ENCODE measurements around the gene VPS51. TPM values are rescaled to one million over a fixed set of nuclear protein-coding genes. Genes with fewer than 3 reads are reported as not detected.
A peak's percentile ranks its signal among the peaks of the same experiment; 100 is the strongest.

The VPS51 gene
- total and polyA plus RNA-seq, 2 of the 13 experiments (the other 11 are each of a cell fraction or from before 2014, with no cell fraction given), result 76.3 to 90.6 TPM

- TF ChIP-seq PATZ1 (CRISPR knock-in tag; IDR thresholded peaks at IDR 0.05) (peak; percentile 22; the same call in 1 of the 2 replicates), MEIS1 (CRISPR knock-in tag; IDR thresholded peaks at IDR 0.05; ENCODE audit: borderline replicate concordance) (peak; percentile 52; the same call in 1 of the 2 replicates), HMG20A (CRISPR knock-in tag; IDR thresholded peaks at IDR 0.05; ENCODE audit: borderline replicate concordance) (no peak), SIN3A (IDR thresholded peaks at IDR 0.05; ENCODE audit: borderline replicate concordance, low read depth, low read length) (peak; percentile 87; the same call in 1 of the 2 replicates), CCDC6 (CRISPR knock-in tag; IDR thresholded peaks at IDR 0.05) (0 out of 2 replicates have a peak, but pooled peaks have one; percentile 46), ARID5B (CRISPR knock-in tag; IDR thresholded peaks at IDR 0.05) (peak; percentile 31; the same call in 1 of the 2 replicates), ZNF616 (CRISPR knock-in tag; IDR thresholded peaks at IDR 0.05; ENCODE audit: low read depth) (0 out of 2 replicates have a peak, but pooled peaks have one; percentile 57), MAFG (CRISPR knock-in tag; IDR thresholded peaks at IDR 0.05) (no peak), ZNF792 (CRISPR knock-in tag; IDR thresholded peaks at IDR 0.05) (no peak)
- TF ChIP-seq, protein P1, sequence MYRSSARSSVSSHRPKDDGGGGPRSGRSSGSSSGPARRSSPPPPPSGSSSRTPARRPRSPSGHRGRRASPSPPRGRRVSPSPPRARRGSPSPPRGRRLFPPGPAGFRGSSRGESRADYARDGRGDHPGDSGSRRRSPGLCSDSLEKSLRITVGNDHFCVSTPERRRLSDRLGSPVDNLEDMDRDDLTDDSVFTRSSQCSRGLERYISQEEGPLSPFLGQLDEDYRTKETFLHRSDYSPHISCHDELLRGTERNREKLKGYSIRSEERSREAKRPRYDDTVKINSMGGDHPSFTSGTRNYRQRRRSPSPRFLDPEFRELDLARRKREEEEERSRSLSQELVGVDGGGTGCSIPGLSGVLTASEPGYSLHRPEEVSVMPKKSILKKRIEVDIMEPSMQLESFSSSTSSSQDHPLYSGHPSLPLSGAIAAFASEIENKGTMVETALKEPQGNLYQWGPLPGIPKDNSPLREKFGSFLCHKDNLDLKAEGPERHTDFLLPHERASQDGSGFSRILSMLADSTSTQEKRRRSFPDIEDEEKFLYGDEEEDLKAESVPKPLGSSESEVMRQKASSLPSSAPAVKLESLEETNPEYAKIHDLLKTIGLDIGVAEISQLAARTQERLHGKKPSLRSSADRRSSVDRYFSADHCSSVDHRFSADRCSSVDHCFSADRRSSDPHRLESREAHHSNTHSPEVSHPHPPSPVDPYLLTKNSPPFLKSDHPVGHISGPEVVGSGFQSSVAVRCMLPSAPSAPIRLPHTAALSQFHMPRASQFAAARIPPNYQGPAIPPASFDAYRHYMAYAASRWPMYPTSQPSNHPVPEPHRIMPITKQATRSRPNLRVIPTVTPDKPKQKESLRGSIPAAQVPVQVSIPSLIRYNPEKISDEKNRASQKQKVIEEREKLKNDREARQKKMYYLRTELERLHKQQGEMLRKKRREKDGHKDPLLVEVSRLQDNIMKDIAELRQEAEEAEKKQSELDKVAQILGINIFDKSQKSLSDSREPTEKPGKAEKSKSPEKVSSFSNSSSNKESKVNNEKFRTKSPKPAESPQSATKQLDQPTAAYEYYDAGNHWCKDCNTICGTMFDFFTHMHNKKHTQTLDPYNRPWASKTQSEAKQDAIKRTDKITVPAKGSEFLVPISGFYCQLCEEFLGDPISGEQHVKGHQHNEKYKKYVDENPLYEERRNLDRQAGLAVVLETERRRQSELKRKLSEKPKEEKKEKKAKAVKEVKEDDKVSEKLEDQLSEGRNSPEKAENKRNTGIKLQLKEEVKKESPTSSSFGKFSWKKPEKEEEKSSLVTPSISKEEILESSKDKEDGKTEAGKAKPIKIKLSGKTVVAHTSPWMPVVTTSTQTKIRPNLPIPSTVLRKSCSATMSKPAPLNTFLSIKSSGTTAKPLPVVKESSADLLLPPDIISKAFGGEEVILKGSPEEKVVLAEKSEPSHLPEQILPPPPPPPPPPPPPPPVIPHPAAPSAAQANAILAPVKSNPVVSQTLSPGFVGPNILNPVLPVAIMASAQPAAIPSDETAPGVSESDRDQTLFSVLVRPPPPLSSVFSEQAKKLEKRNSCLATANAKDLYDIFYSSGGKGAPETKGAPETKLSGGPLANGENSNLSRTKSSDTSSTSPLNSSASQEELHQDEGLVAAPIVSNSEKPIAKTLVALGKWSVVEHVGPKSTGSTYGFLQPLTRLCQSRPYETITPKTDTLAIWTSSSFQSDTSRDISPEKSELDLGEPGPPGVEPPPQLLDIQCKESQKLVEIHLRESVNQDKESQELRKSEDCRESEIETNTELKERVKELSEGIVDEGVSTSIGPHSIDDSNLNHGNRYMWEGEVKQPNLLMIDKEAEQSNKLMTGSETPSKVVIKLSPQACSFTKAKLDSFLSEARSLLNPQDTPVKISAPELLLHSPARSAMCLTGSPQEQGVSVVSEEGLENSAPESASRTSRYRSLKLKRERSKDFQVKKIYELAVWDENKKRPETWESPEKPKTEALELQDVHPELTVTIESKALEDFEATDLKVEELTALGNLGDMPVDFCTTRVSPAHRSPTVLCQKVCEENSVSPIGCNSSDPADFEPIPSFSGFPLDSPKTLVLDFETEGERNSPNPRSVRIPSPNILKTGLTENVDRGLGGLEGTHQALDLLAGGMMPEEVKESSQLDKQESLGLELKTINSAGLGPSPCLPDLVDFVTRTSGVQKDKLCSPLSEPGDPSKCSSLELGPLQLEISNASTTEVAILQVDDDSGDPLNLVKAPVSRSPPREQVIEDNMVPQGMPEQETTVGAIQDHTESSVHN (CRISPR knock-in tag; IDR thresholded peaks at IDR 0.05), result no peak
- TF ChIP-seq, protein P2, sequence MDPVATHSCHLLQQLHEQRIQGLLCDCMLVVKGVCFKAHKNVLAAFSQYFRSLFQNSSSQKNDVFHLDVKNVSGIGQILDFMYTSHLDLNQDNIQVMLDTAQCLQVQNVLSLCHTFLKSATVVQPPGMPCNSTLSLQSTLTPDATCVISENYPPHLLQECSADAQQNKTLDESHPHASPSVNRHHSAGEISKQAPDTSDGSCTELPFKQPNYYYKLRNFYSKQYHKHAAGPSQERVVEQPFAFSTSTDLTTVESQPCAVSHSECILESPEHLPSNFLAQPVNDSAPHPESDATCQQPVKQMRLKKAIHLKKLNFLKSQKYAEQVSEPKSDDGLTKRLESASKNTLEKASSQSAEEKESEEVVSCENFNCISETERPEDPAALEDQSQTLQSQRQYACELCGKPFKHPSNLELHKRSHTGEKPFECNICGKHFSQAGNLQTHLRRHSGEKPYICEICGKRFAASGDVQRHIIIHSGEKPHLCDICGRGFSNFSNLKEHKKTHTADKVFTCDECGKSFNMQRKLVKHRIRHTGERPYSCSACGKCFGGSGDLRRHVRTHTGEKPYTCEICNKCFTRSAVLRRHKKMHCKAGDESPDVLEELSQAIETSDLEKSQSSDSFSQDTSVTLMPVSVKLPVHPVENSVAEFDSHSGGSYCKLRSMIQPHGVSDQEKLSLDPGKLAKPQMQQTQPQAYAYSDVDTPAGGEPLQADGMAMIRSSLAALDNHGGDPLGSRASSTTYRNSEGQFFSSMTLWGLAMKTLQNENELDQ (CRISPR knock-in tag; IDR thresholded peaks at IDR 0.05; ENCODE audit: borderline replicate concordance), result no peak
Observed at GRCh38 chr11:65111744-65112545, 15.9 kb downstream of the VPS51 start, which contains the start of gene TM7SF2 (continued).
